Upper lobe of left lung (tissue), 6 donors: Measurements from ENCODE around the gene PPIL1. TPM values are rescaled to one million over a fixed set of nuclear protein-coding genes. Genes with fewer than 3 reads are reported as not detected.

Experiments used
- ATAC-seq, 2 donors: fragments of 200-7000 bp; cut with Tn5 transposase; one replicate each; pipeline ENCODE4 v1.9.1; 2022; ENCODE audit warnings: mild to moderate bottlenecking in 2 of 2, moderate library complexity in 2 of 2; ENCODE audit not compliant: low FRiP score in 2 of 2
- DNase-seq, 2 donors: peaks; one replicate each; pipeline ENCODE4 v3.0.0-alpha.2; 2019 to 2020
- H3K27ac ChIP-seq, 4 donors: fragments of 200-600 bp; sonication (generic); one replicate each; pipeline ENCODE4 v1.5.1; 2016 to 2019
- H3K27me3 ChIP-seq, 4 donors: fragments of 200-600 bp; sonication (generic); one replicate each; pipeline ENCODE4 v1.5.1; 2017 to 2019
- H3K36me3 ChIP-seq, 4 donors: fragments of 200-600 bp; sonication (generic); one replicate each; pipeline ENCODE4 v1.5.1; 2016 to 2019
- H3K4me1 ChIP-seq, 4 donors: fragments of 200-600 bp; sonication (generic); one replicate each; pipeline ENCODE4 v1.5.1; 2018 to 2019
- H3K4me3 ChIP-seq, 4 donors: fragments of 200-600 bp; sonication (generic); one replicate each; pipeline ENCODE4 v1.5.1; 2017 to 2019; ENCODE audit warnings: mild to moderate bottlenecking in 2 of 4, moderate library complexity in 1 of 4
- H3K9me3 ChIP-seq, 4 donors: fragments of 200-600 bp; sonication (generic); one replicate each; pipeline ENCODE4 v1.5.1; 2018 to 2019
- CTCF ChIP-seq, 6 experiments: fragments of 450-650 bp in 4 of 6; fragments of 200-600 bp in 2 of 6; sonication (generic) in 2 of 6; IDR thresholded peaks; one replicate each; pipeline ENCODE4 v1.5.1; 2016 to 2019; ENCODE audit warnings: antibody characterized with exemption in 6 of 6
- EP300 ChIP-seq, 4 donors: sonication (generic); formaldehyde crosslinking; IDR thresholded peaks; one replicate each; pipeline ENCODE4 v1.5.1; 2017; ENCODE audit warnings: antibody characterized with exemption in 4 of 4, control low read depth in 2 of 4
- POLR2A ChIP-seq, 4 donors: fragments of 450-650 bp; IDR thresholded peaks; one replicate each; pipeline ENCODE4 v1.5.1; 2016 to 2017; ENCODE audit warnings: antibody characterized with exemption in 4 of 4, mild to moderate bottlenecking in 2 of 4
- POLR2AphosphoS5 ChIP-seq, 2 donors: sonication (generic); formaldehyde crosslinking; IDR thresholded peaks; one replicate each; pipeline ENCODE4 v1.5.1; 2017; ENCODE audit warnings: antibody characterized with exemption in 2 of 2
- WGBS, 2 donors: methylation state at CpG; one replicate each; pipeline ENCODE4 v1.1.5; 2017 to 2018; 5-methylcytosine and 5-hydroxymethylcytosine counted together
- total RNA-seq, 6 donors: library from RNA; depleted of rRNA in 4 of 6; stranded (reverse); fragments of >200 nt in 4 of 6; gene quantifications; one replicate each; pipeline versions ENCODE4 v1.1.0 to v1.2.1, GENCODE V29; 2016 to 2021
- donor health status: DM: no; HTN: no; CAD: no; lungs with moderate emphysema.
- donor health status: DM: no; HTN: yes; CAD: no; lungs with severe emphysema.

PPIL1 gene
- total RNA-seq, 6 donors from 2014 or later: 2.2 to 21.7 (median 11.9) TPM

- H3K27me3 ChIP-seq: no peaks in the 10 kb centered on the region
- H3K4me1 ChIP-seq: peaks cover 9 to 14% (median 10%) of the 10 kb centered on the region in 4 donors
- WGBS, 2 donors: 88 to 95% methylated on average over 12 of the region's 12 CpGs
- TF ChIP-seq EP300 (IDR thresholded peaks at IDR 0.05): no peak
- no peak for TF ChIP-seq POLR2A (IDR thresholded peaks at IDR 0.05)
- no peak for TF ChIP-seq CTCF (IDR thresholded peaks at IDR 0.05)
- no peak for TF ChIP-seq POLR2AphosphoS5 (IDR thresholded peaks at IDR 0.05)
- peak overlapping the region in 2 of 4 donors; percentile 2 to 52 for H3K27ac ChIP-seq
- H3K9me3 ChIP-seq: no peaks in the 10 kb centered on the region
- no peaks in the 10 kb centered on the region for H3K36me3 ChIP-seq
- H3K4me3 ChIP-seq: no peak overlapping the region
- no peak for ATAC-seq
- no peak for DNase-seq
These were observed 51.0 kb downstream of the PPIL1 start for GRCh38 chr6:36823421-36824096.

- H3K9me3 ChIP-seq: no peaks in the 10 kb centered on the region
- no peaks in the 10 kb centered on the region for H3K27me3 ChIP-seq
- H3K4me1 ChIP-seq: peaks cover 8 to 10% (median 10%) of the 10 kb centered on the region in 4 donors
- peak overlapping the region in 2 of 4 donors; percentile 19 to 52 for H3K27ac ChIP-seq
- DNase-seq (no peak), ATAC-seq (no peak)
- WGBS, 2 donors: 66 to 85% methylated on average over 12 to 19 of the region's 19 CpGs
- H3K4me3 ChIP-seq: no peak overlapping the region
- TF ChIP-seq CTCF (IDR thresholded peaks at IDR 0.05): no peak
- TF ChIP-seq EP300 (IDR thresholded peaks at IDR 0.05): no peak
- TF ChIP-seq POLR2A (IDR thresholded peaks at IDR 0.05): no peak
- TF ChIP-seq POLR2AphosphoS5 (IDR thresholded peaks at IDR 0.05): no peak
- H3K36me3 ChIP-seq: no peaks in the 10 kb centered on the region
These were observed 51.9 kb downstream of the PPIL1 start for GRCh38 chr6:36822506-36823269.

- DNase-seq (no peak), ATAC-seq (no peak)
- no peak for TF ChIP-seq POLR2A (IDR thresholded peaks at IDR 0.05)
- TF ChIP-seq POLR2AphosphoS5 (IDR thresholded peaks at IDR 0.05): no peak
- TF ChIP-seq CTCF (IDR thresholded peaks at IDR 0.05): no peak
- TF ChIP-seq EP300 (IDR thresholded peaks at IDR 0.05): no peak
- no peaks in the 10 kb centered on the region for H3K27me3 ChIP-seq
- 81 to 90% methylated on average over 14 of the region's 14 CpGs for WGBS, 2 donors
- H3K9me3 ChIP-seq: no peaks in the 10 kb centered on the region
- H3K4me3 ChIP-seq: no peak overlapping the region
- peak overlapping the region in 1 of 4 donors; percentile 1 for H3K27ac ChIP-seq
- no peaks in the 10 kb centered on the region for H3K36me3 ChIP-seq
- peaks cover 0 to 4% (median under 1%) of the 10 kb centered on the region in 4 donors for H3K4me1 ChIP-seq
These were observed 52.8 kb downstream of the PPIL1 start for GRCh38 chr6:36821581-36822335.

GRCh38 chr6:36820700-36821580 is 53.7 kb downstream of the PPIL1 start:
- Histone ChIP-seq H3K9me3 (no peaks in the 10 kb centered on the region), H3K4me3 (no peak overlapping the region), H3K36me3 (no peaks in the 10 kb centered on the region), H3K27me3 (no peaks in the 10 kb centered on the region), H3K4me1 (peaks cover 0 to 4% (median 0%) of the 10 kb centered on the region in 4 donors), H3K27ac (no peak overlapping the region)
- DNase-seq: peak in 1 of 2 donors; percentile 32
- no peak for TF ChIP-seq EP300 (IDR thresholded peaks at IDR 0.05)
- TF ChIP-seq POLR2AphosphoS5 (IDR thresholded peaks at IDR 0.05): no peak
- TF ChIP-seq POLR2A (IDR thresholded peaks at IDR 0.05): no peak
- no peak for ATAC-seq
- WGBS, 2 donors: 81 to 83% methylated on average over 12 of the region's 12 CpGs
